ENCODE measurements around the gene MPND.

GRCh38 chr19:4380254-4380727, 36.9 kb downstream of the MPND start:
- no peak for TF ChIP-seq NFKB2 (CRISPR knock-in tag; IDR thresholded peaks at IDR 0.05; ENCODE audit: borderline replicate concordance)
- TF ChIP-seq POLR2A (IDR thresholded peaks at IDR 0.05; ENCODE audit: insufficient read depth in 1 of 2, low read depth in 2 of 2, low read length in 2 of 2), result no peak
- TF ChIP-seq PAF1 (CRISPR knock-in tag; IDR thresholded peaks at IDR 0.05), result no peak
- no peak for TF ChIP-seq ZNF766 (CRISPR knock-in tag; IDR thresholded peaks at IDR 0.05; ENCODE audit: borderline replicate concordance)
- no peak for TF ChIP-seq BHLHE40 (IDR thresholded peaks at IDR 0.05; ENCODE audit: low read length)
- no peak for TF ChIP-seq SP4 (CRISPR knock-in tag; IDR thresholded peaks at IDR 0.05)
- TF ChIP-seq YY1 (IDR thresholded peaks at IDR 0.05; ENCODE audit: insufficient read depth, insufficient replicate concordance, low read depth, low read length), result no peak
- no peak for TF ChIP-seq EZH2 (conservative IDR thresholded peaks at IDR 0.05; ENCODE audit: low read depth, low read length)
- TF ChIP-seq DMTF1 (CRISPR knock-in tag; IDR thresholded peaks at IDR 0.05), result no peak
- TF ChIP-seq MAX (IDR thresholded peaks at IDR 0.05), result no peak
- TF ChIP-seq CHD2 (IDR thresholded peaks at IDR 0.05; ENCODE audit: low read depth, low read length), result no peak
- no peak for TF ChIP-seq ZNF891 (CRISPR knock-in tag; IDR thresholded peaks at IDR 0.05)
- TF ChIP-seq EHMT2 (IDR thresholded peaks at IDR 0.05; ENCODE audit: borderline replicate concordance, low read depth, low read length), result no peak
- TF ChIP-seq ZNF3 (CRISPR knock-in tag; IDR thresholded peaks at IDR 0.05), result no peak

All from HepG2 (cell line).